ENCODE data around the gene FUBP3. TPM values are rescaled to one million over a fixed set of nuclear protein-coding genes. Genes with fewer than 3 reads are reported as not detected.

Gene FUBP3
- polyA plus RNA-seq, 2 of the 4 experiments (the other 2 are of a cell fraction): 43.5 to 67.7 TPM

GRCh38 chr9:130541533-130541932 lies 37.8 kb upstream of the FUBP3 start:
- H3K9me3 ChIP-seq: no peaks in the 10 kb centered on the region
- FAIRE-seq: no peak
- WGBS (ENCODE audit: missing lambda C conversion rate): 13% methylated on average over 2 of the region's 2 CpGs
- no peak overlapping the region for H3K4me3 ChIP-seq
- no peak overlapping the region for H3K27ac ChIP-seq
- H3K4me2 ChIP-seq: no peak overlapping the region
- peaks cover 14% of the 10 kb centered on the region for H3K4me1 ChIP-seq
- ChIA-PET POLR2A (no interaction called here), CTCF (interaction anchor here (0.7 to 1.0 kb wide), 2 partner anchors 9 to 94 kb away, joined by 3 read pairs; no protein-coding TSS in a partner anchor)
- ATAC-seq: no peak
- no peak for DNase-seq (ENCODE audit: low read depth in 1 of 2, low spot score in 1 of 2)
- TF ChIP-seq CHD2 (IDR thresholded peaks at IDR 0.05; ENCODE audit: low read length, partially characterized antibody): no peak
- no peak for TF ChIP-seq REST (IDR thresholded peaks at IDR 0.05)
- TF ChIP-seq BCL3 (IDR thresholded peaks at IDR 0.05): no peak
- no peak for TF ChIP-seq ESRRA (IDR thresholded peaks at IDR 0.05; ENCODE audit: borderline replicate concordance, low read length)
- TF ChIP-seq MAZ (IDR thresholded peaks at IDR 0.05; ENCODE audit: borderline replicate concordance, low read depth, low read length): no peak
- no peak for TF ChIP-seq JUNB (IDR thresholded peaks at IDR 0.05)
- no peak for TF ChIP-seq ZNF302 (CRISPR knock-in tag; IDR thresholded peaks at IDR 0.05)
- no peak for TF ChIP-seq EHF (CRISPR knock-in tag; IDR thresholded peaks at IDR 0.05)
- no peak for TF ChIP-seq MAX (IDR thresholded peaks at IDR 0.05)
- TF ChIP-seq CHD4 (IDR thresholded peaks at IDR 0.05; ENCODE audit: borderline replicate concordance): no peak
- no peak for TF ChIP-seq EP300 (IDR thresholded peaks at IDR 0.05)
- TF ChIP-seq CEBPB (IDR thresholded peaks at IDR 0.05): no peak
- TF ChIP-seq KDM5A (IDR thresholded peaks at IDR 0.05): no peak
- no peak for TF ChIP-seq MAFK (IDR thresholded peaks at IDR 0.05; ENCODE audit: partially characterized antibody)
- TF ChIP-seq JUN (IDR thresholded peaks at IDR 0.05): no peak
- no peak for TF ChIP-seq RNF2 (IDR thresholded peaks at IDR 0.05; ENCODE audit: borderline replicate concordance, low read depth)
- no peak for TF ChIP-seq RFX5 (IDR thresholded peaks at IDR 0.05)
- no peak for TF ChIP-seq CBX8 (IDR thresholded peaks at IDR 0.05)
- TF ChIP-seq PBX3 (IDR thresholded peaks at IDR 0.05): no peak

GRCh38 chr9:130542038-130542437 lies 37.3 kb upstream of the FUBP3 start:
- no peak for TF ChIP-seq PBX3 (IDR thresholded peaks at IDR 0.05)
- TF ChIP-seq SREBF2 (IDR thresholded peaks at IDR 0.05): no peak
- no peak for TF ChIP-seq EP300 (IDR thresholded peaks at IDR 0.05)
- no peak for TF ChIP-seq CBX2 (IDR thresholded peaks at IDR 0.05; ENCODE audit: borderline replicate concordance, low read depth)
- FAIRE-seq (no peak), ATAC-seq (no peak), DNase-seq (ENCODE audit: low read depth in 1 of 2, low spot score in 1 of 2) (no peak)
- no peak overlapping the region for H3K4me3 ChIP-seq
- H3K9me3 ChIP-seq: no peaks in the 10 kb centered on the region
- CTCF ChIA-PET: interaction anchor here (0.7 to 1.0 kb wide), 2 partner anchors 10 to 95 kb away, joined by 3 read pairs; no protein-coding TSS in a partner anchor
- no peak overlapping the region for H3K4me2 ChIP-seq
- peaks cover 14% of the 10 kb centered on the region for H3K4me1 ChIP-seq
- no peak overlapping the region for H3K27ac ChIP-seq
- 90% methylated on average over 5 of the region's 5 CpGs for WGBS (ENCODE audit: missing lambda C conversion rate)
- POLR2A ChIA-PET: no interaction called here

Measured in A549 (cell line).